Activated naive CD4-positive, alpha-beta T cell treated with anti-CD3 and anti-CD28 coated beads, Interleukin-2, amount 50 U/mL, for 16 hours (primary cell): ENCODE measurements around the gene TMEM170A.
"Not testable (repeated sequence)": the region's sequence is repeated elsewhere in the genome, so short reads cannot be mapped to it uniquely, and the experiment has no call there.

Source experiments
- DNase-seq: peaks from one replicate; pipeline ENCODE4 v3.0.0-alpha.2; 2020

The TMEM170A gene, protein sequence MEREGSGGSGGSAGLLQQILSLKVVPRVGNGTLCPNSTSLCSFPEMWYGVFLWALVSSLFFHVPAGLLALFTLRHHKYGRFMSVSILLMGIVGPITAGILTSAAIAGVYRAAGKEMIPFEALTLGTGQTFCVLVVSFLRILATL

DNA sequence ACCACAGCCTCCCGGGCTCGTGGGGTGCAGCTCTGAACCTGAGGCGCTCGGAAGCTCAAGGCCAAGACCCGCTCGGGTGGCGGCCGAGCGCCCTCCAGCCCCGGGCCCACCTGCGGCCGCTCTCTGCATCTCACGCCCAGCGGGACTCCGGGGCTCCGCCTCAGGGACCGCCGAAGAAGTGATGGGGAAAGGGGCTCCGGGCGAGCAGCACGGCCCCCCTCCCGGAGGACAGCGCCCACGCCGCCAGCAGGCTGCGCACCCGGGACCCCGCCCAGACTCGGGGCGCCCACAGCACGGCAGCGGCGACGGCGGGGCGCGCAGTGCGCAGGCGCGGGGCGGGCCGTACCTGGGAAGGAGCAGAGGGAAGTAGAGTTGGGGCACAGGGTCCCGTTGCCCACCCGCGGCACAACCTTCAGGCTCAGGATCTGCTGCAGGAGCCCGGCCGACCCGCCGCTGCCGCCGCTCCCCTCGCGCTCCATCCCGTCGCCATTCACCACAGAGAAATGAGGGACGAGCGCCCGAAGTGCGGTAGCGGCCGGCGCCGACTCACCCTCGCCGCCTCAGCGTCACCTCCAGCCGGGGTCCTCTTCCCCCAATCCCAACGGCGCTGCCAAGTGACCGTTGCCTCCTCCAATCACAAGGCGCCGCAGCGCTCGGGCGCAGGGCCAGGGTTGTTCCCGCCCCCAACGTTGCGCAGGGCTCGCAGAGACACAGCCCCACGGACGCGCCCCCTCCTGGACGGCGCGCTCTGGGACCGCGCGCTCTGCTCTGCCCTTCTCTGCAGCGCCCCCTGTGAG, at the start of gene TMEM170A:
TMEM170A (minus strand) TSS at position 568 of the 797 bp plus-strand sequence; CDS start at position 479, 89 bp downstream.
- DNase-seq: peak; percentile 100

DNA sequence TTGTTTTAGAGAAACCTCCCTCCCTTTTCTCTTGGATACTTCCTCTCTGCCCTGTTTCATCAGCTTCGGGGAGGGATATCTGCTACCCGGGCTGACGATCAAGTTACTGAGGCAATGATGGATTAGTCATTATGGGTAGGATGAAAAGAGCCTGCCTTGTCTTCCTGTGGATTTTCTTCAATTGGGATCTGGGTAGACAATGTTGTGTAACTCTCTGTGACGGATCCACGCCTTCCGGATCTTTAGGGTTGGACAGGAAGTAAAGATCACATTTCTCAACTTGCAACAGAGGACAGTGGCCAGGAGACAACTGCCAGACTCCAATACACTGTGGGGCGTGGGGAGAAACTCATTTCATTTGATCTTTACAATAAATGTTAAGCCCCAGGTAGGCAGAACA, 42.1 kb upstream of the TMEM170A start:
- DNase-seq: no peak

DNA sequence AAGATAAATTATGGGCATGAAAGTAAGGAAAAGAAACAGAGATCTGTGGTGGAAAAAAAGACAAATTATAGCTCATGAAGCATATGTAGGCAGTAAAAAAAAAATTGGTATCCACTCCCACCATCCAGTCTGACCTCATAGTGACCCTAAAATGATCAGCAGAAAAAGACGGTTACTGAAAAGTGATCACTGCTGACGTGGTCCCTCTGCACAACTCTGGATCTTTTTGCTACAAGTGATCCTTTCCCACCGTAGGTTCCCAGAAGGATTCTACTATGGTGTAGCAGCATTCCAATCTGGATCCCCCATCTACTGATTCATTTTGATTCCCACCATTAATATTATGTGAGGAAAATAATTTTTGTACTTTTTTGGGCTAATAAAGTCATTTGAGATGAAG, 41.6 kb upstream of the TMEM170A start:
- DNase-seq: no peak

DNA sequence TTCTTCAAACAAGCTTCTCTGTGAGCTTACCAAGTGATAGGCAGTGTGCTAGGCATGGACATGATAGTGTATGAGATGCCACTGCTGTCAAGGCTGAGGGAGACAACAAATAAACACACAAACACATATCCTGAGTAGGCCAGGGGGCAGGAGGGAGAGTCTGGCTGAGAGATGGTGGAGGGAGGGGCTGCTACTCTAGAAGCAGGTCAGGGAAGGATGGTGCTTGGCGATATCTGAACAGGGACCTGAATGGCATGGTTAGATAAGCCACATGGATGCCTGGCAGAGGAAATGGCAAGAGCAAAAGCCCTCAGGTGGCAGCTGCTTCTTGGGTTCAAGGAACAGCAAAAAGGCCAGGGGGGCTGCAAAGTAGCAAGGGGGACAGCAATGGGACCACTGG, 39.3 kb upstream of the TMEM170A start:
- DNase-seq: no peak

DNA sequence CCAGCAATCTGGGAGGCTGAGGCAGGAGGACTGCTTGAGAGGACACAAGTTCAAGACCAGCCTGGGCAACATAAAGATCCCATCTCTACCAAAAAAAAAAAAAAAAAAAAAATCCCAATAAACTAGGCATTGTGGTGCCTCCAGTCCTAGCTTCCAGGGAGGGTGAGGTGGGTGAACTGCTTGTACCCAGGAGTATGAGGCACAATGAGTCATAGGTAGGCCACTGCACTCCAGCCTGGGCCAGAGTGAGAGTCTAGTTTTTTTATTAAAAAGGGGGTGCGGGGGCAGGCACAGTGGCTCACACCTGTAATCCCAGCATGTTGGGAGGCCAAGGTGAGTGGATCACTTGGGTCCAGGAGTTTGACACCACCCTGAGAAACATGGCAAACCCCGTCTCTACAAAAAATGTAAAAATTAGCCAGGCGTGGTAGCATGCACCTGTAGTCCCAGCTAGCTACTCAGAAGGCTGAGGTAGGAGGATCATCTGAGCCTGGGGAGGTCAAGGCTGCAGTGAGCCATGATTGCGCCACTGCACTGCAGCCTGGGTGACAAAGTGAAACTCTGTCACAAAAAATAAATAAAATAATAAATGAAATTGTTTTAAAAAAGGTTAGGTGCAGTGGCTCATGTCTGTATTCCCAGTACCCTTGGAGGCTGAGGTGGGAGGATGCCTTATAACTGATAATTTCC, 38.6 kb upstream of the TMEM170A start:
- no peak for DNase-seq

DNA sequence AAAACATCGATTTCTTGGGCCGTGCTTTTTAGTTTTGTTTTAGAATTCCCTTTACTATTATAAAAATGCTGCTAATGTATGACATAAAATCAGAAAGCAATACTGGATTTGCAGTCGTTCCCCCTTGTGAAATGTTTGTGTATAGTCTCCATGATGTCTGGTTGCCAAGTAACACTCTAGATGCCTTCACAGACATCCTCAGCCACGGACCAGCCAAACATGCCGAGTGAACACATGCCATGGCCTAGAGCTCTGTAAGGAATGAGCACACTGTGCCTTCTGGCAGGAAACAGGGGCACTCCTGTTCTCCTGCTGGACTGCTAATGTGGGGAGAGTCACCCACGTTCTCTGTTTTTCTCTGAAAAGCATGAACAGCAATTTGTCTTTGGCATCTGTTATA, 37.3 kb upstream of the TMEM170A start:
- DNase-seq: not testable (repeated sequence)

DNA sequence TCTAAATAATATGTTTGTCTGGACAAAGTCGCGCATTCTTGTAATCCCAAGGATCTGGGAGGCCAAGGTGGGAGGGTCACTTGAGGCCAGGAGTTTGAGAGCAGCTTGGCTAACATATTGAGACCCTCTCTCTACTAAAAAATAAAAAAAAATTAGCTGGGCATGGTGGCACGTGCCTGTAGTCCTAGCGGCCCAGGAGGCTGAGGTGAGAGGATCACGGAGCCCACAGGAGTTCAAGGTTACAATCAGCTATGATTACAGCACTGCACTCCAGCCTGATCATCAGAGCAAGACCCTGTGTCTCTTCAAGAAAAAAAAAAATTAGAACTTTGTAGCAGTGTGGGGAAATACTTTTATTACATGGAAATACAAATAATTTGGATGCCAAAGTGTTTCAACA, 36.9 kb upstream of the TMEM170A start:
- no peak for DNase-seq

DNA sequence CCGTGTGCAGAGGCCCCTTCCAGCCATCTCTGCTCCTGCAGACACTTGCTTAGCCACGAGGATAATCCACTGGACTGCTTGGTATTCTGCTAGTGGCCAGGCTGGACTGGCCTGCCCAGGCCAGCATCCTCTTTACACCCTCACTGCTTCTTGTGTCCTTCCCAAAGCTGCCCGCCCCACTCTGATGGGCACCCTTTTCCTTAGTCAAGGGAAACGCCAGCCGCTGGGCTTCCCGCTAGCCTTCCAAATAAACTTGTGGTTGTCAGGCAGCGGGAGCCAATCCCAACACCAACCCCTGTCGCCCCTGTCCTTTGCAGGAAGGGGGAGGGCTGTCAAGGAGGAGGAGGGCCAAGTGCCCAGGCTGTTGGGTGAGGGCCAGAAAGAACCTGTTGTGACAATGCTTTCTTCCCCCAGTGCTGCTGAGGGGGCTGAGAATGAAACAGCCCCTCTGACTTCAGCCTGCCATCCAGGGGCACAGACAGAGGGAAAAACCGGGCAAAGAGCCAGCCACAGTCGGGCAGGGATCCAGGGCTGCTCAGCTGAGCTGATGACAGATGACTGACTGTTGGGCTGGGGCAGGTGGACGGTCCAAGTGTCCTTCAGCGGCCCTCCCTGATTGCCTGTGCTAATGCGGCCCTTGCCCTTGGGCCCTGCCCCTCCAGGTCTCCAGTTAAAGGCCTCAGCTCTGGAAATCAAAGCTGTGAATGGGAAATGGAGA, 34.3 kb upstream of the TMEM170A start:
- not testable (repeated sequence) for DNase-seq

DNA sequence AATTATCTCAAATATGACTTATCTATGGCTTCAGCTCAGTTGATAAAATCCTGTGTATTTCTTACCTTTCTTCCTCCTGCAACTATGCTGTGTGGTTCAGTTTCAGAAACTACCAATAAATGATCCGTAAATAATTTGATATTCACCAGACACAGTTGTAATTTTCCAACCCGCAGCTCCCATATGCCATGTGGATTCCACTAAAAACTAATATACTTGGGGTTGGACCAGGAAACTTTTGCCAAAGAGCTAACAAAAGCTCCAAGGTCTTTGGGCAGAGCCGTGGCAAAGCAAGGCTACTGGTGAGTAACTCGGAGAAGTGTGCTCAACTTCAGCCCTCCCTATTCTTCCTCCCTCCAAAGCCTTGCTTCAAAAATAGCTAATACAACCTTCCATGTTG, 33.1 kb upstream of the TMEM170A start:
- no peak for DNase-seq

DNA sequence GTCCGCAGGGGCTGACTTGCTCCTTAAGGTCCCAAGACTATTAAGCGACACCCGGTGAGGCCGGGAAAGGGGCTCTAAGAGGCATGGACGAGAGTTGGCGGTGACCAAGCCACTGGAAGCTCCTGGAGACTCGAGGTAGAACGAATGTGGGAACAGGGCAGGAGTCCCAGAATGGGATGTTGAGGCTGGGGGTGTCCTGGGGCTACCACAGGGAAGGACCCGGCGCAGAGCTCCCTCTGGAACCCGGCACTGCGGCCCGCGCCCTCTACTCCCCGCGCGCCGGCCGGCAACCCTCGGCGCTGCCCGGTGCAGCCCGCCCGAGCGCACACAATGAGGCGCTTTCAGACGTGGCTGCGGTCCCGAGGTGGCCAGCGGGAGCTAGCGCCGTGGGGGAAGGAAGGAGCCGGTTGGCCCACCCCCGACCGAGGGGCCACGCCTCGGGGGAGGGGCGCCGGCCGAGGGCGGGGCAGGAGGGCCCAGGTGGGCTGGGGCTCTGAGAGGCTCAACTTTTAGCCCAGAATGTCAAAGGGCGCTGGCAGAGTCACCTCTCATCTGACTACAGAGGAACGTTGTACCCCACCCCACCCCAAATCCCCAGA, 30.7 kb upstream of the TMEM170A start, which contains the start of gene CHST6:
CHST6 (minus strand) TSS at position 366 of the 599 bp plus-strand sequence. CDS start 15,613 bp downstream, outside the sequence.
- DNase-seq: peak; percentile 23

DNA sequence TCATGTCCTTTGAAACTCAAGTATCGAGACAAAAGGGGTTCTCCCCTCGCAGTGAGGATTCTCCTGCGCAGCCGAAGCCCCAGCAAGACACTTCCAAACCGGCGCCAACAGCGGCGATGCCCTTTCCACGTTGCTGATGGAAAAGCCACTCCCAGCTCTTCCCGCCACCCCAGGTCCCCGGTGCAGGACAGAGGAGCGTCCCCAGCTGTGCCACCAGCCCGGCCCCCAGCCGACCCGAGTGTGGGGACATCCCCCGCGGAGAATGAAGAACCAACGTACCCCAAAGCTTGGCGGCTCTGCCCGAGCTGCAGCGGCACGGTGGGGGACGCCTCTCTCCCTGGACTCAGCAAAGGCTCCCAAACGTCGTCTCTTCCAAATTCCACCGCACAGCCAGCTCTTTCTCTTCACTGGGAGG, 30.2 kb upstream of the TMEM170A start:
- DNase-seq: no peak

DNA sequence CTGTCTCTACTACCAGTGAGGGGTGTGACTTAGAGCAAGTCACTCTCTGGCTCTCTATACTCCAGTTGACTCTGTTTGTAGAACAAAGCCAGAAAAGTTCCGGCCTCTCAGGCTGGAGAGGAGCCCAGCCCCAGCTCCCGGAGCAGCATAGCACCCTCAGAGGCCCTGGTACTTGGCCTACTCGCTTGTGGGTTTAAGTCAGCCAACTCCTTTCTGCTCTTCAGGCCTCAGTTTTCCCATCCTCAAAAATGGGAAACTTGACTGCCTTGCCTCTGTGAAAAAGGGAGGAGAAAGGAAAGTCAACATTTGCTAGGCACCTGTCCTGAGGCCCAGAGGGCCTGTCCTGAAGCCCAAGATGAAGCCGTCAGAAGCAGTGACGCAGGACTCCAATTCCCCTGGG, 29.7 kb upstream of the TMEM170A start:
- DNase-seq: no peak

DNA sequence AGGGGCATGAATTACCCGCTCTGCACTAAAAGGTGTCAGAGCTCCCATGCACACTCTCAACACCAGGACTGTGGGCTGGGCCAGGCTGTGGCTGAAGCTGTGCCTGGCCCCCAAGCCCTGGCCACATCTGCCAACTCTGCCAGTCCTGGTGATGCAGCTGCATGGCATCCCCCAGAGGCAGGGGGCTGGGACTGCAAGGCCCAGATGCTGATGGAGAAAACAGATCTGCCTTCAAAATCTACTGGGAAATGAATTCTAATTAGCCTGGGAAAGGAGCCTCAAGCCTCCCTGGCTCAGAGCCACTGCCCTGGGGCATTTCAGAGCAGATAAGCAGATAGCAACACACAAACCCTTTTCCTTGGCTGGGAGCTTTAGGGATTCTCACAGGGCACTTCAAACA, 27.4 kb upstream of the TMEM170A start:
- no peak for DNase-seq

DNA sequence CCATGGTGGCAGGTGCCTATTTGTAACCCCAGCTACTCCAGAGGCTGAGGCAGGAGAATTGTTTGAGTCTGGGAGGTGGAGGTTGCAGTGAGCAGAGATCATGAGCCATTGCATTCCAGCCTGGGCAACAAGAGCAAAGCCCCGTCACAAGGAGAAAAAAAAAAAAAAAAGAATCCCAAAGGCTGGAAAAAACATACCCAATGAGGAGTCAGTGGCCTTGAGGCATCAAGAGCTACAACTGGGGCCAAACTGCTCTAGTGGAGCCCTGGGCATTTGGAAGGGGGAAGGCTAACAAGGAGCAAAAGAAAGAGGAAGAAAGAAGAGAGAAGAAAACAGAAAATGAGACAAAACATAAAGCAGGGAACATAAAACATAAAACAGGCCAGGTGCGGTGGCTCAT, 23.8 kb upstream of the TMEM170A start:
- no peak for DNase-seq

DNA sequence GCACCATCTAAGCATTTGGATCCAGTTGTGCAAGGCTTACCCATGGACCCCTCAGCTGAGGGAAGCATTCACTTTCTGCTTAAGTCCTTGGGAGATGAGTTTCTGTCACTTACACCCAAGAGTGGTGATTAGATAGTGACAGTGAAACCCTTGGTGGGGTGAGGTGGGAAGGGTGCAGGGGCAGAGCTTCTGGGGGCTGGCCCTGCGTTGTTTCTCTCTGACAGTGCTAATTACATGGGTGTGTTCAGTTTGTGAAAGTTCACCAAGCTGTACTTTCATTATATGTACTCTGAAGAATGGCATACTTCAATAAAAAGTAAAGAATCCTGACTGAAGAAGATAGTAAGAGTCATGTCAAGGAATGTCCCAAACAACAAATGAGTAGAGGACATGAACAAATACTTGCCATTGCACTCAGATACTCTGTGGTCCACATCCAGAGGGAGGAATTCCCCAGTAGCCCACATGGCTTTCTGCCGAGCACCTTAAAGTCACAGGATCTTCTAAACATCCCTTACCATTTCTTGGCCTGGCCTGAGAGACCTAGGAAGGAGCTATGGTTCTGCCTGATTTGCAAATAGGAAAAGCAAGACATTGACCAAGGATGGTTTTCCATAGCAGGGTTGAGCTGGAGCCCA, 22.3 kb upstream of the TMEM170A start:
- DNase-seq: no peak

DNA sequence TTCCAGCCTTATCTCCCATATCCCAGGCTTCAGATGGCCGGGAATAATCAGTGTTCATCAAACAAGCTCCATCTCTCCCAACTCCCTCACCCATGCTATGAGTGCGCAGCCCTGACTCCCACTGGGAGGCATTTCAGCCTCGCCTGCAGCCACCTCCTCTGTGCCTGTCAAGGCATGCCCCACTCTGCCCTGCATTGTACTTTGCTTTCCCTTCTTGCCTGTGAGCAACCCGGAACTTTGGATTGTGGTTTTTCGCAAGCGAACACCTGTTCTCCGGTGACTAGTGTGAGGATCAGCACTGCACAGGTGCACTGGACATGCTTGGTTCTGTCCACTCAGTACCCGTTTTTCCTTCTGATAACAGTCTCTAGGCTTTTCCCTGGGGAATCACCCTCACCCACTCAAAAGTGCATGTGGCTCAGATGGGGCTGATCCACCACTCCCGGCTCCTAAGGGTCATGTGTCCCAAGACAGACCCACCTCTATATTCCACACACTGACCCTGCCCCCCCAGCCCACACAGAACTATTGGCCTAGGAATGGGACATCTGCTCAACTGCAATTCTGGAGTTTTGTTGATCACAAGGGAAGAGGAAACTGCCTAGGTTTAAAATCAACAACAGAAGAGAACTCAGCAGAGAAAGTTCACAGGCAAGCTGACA, 21.7 kb upstream of the TMEM170A start:
- DNase-seq: no peak

DNA sequence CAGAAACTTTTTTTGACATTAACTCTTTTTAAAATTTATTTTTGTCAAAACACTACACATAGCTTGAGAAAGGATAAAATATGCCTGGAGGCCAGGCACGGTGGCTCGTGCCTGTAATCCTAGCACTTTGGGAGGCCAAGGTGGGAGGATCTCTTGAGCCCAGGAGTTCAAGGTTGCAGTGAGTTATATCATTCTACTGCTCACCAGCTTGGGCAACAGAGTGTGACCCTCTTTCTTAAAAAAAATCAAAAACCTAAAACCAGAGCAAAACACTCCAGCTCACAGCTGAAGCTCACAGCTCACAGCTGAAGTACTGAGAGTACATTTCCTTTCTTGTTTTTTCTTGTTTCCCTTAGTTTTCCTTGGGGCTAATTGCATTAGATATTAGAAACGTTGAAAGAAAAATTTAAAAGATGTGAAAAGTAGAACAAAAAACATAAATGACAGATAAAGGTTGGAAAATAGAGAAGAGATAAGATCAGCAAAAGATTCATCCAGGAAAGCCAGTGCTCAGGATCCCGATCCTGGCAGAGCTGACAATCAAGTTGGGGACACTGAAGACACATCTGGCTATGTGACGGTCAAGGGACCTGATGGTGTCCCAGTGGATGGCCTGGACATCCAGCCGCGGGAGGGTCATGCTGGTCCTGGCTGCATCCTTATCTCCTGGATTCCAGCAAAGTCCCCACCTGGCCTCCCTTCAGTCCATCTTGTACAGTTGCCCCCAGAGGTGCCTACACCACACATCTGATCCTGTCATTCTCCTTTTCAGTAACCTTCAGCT, 20.9 kb upstream of the TMEM170A start:
- no peak for DNase-seq

DNA sequence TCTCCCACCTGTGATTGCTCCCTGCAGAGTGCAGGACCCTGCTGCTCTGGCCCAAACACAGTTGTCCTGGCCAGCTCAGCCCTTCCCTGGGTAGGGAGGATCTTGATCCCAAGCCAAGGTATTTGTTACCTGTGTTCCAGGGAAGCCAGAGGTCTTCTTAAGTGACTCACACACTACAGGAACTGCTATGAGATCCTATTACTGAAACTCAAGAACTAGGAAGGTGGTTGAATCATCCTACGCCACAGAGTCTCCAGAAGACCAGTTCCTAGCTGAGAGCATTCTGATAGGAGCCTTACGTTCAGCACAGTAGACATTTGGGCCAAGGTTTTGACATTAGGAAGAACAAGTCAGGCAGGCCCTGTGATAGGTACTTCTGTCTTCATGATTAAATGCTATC, 18.7 kb upstream of the TMEM170A start:
- no peak for DNase-seq

DNA sequence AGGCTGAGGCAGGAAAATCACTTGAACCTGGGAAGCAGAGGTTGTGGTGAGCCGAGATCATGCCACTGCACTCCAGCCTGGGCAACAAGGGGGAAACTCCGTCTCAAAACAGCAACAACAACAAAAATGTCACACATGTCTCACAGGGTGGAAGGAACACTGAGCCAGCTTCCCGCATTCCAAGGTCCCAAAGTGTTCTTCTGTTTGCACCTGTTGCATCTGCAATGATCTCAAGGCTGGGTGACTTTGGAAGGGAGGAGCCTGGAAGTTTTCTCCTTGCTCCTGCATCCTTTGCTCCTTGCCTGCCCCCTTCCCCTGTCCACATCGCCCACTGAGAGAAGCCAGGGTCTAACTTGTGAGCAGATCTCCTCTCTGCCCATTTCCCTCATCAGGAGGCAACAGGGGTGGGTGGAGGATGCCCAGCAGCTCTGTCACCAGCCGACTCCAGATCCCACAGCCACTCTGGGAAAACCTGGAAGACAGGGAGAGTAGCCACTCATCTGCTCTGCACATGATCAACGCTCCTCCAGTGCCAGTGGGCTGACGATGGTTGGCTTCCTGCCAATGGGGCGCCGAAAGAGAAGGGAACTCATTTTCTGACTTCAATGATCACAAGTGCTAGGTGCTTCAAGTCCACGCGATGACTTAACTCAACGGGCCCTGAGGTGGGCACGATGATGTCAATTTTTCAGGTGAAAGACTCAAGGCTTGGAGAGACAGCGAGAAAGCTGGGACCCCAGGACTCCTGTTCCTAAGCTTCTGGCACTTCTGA, 18.1 kb upstream of the TMEM170A start:
- no peak for DNase-seq

DNA sequence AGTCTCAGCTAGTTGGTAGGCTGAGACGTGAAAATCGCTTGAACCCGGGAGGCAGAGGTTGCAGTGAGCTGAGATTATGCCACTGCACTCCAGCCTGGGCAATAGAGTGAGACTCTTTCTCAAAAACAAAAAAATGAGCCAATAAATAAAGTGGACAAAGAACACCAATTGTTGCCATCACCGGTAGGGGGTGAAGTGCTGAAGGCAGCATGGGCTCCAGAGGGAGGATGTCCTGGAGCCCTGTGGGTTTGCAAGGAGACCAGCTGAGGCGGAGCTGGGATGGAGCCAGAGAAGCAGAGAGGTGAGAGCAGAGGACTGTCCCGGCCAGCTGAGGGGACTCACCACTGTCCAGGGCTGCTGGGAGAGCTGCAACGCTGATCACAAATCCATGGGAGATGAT, 17.0 kb upstream of the TMEM170A start:
- no peak for DNase-seq
